ENCODE measurements around the gene SLC35A1.

- TF ChIP-seq POLR2A (IDR thresholded peaks at IDR 0.05; ENCODE audit: low read length) (no peak), GATA1 (IDR thresholded peaks at IDR 0.05; ENCODE audit: low read depth, low read length) (no peak)
These were observed 71.1 kb downstream of the SLC35A1 start for GRCh38 chr6:87543696-87544473.
